C4-2B (cell line): Measurements from ENCODE around the gene TRIB2.

Experiments used
- CTCF ChIP-seq: fragments of 450-650 bp; conservative IDR thresholded peaks from 2 replicates; pipeline ENCODE4 v1.5.1; 2017; ENCODE audit warnings: mild to moderate bottlenecking
- ZFX ChIP-seq: fragments of 450-650 bp; IDR thresholded peaks from 2 replicates; pipeline ENCODE4 v1.6.1; 2017

- TF ChIP-seq CTCF (no peak), ZFX (no peak)
Observed at GRCh38 chr2:12730265-12730664, 13.5 kb downstream of the TRIB2 start.
